Ovary (tissue), 3 donors: ENCODE measurements around the gene ABLIM1.

Source experiments
- EP300 ChIP-seq: sonication (generic); formaldehyde crosslinking; IDR thresholded peaks from one replicate; pipeline ENCODE4 v1.6.1; 2017; ENCODE audit warnings: antibody characterized with exemption
- POLR2A ChIP-seq: fragments of 450-650 bp; IDR thresholded peaks from one replicate; pipeline ENCODE4 v1.6.1; 2017; ENCODE audit warnings: antibody characterized with exemption, mild to moderate bottlenecking, moderate library complexity
- TF ChIP-seq, protein P1 (sequence below), 3 donors: fragments of 450-650 bp in 2 of 3; fragments of 200-600 bp in 1 of 3; IDR thresholded peaks; one replicate each; pipeline versions ENCODE4 v1.5.1 to v1.8.0; 2016 to 2022; ENCODE audit warnings: antibody characterized with exemption in 3 of 3, mild to moderate bottlenecking in 1 of 3
- donor health status: DM: no; HTN: no; CAD: no.

DNA sequence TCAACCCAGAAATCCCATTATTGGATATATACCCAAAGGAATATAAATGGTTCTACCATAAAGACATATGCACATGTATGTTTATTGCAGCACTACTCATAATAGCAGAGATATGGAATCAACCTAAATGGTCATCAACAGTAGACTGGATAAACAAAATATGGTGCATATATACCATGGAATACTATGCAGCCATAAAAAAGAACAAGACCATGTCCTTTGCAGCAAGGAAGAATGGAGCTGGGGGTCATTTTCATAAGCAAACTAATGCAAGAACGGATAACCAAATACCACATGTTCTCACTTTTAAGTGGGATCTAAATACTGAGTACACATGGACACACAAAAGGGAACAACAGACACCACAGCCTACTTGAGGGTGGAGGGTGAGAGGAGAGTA lies 251.6 kb downstream of the ABLIM1 start:
- TF ChIP-seq POLR2A (no peak), EP300 (no peak)
- TF ChIP-seq, protein P1, sequence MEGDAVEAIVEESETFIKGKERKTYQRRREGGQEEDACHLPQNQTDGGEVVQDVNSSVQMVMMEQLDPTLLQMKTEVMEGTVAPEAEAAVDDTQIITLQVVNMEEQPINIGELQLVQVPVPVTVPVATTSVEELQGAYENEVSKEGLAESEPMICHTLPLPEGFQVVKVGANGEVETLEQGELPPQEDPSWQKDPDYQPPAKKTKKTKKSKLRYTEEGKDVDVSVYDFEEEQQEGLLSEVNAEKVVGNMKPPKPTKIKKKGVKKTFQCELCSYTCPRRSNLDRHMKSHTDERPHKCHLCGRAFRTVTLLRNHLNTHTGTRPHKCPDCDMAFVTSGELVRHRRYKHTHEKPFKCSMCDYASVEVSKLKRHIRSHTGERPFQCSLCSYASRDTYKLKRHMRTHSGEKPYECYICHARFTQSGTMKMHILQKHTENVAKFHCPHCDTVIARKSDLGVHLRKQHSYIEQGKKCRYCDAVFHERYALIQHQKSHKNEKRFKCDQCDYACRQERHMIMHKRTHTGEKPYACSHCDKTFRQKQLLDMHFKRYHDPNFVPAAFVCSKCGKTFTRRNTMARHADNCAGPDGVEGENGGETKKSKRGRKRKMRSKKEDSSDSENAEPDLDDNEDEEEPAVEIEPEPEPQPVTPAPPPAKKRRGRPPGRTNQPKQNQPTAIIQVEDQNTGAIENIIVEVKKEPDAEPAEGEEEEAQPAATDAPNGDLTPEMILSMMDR (IDR thresholded peaks at IDR 0.05) = no peak
